ENCODE results near the gene FUBP1.
"Not testable (repeated sequence)": the region's sequence is repeated elsewhere in the genome, so short reads cannot be mapped to it uniquely, and the experiment has no call there.

Gene FUBP1

DNA sequence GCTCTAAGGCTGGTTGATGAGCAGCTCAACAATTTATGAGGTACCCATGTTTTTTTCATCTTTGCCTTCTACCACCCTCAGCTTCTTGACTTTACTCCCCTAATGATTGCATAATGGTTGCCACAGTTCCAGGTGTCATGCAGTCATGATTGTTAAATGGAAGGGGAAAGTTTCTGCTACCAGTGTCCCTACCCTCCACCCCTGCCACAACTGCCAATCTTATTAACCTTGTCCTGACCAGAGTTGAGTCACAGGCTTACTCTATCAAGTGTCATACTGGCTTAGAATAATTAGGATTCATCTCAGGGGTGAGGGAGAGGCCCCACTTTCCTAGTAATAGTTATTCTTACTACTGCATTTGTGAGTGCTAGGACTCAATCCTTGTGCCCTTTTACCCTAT is 7.9 kb upstream of the FUBP1 start:
- no peak for DNase-seq

DNA sequence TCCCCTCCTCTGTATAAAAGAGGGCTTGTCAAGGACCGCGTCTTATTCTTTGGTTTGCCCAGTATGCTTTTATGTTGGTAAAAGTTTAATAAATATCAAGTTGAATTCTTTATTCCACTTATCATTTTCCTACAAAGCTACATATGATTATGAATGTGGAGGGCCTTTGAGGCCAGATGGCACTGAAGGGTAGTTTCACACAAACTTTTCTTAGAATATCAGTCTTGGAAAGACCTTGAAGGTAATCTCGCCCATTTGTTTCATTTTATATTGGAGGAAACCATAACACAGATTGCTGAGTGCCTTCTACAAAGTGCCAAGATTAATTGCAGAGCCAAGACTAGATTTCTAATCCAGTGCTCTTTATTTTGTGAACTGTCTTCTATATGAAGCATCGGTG is 5.8 kb upstream of the FUBP1 start:
- no peak for DNase-seq

DNA sequence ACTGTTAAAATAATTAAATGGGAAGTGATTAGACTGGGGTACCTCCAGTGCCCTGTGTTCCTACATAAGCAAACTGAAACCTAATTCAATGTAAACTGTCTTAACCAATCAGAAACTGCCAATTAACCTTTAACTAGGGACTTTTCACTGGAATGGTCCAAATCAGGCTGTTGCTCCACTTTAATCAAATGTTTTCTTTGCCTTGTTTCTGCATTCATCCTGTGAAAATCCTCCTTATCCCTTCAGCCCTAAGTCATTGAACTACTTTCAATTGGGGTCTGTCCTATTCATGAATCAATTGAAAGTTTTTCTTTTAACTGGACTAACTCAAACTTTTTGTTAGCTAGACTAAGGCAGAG is 5.1 kb upstream of the FUBP1 start:
- DNase-seq: no peak

DNA sequence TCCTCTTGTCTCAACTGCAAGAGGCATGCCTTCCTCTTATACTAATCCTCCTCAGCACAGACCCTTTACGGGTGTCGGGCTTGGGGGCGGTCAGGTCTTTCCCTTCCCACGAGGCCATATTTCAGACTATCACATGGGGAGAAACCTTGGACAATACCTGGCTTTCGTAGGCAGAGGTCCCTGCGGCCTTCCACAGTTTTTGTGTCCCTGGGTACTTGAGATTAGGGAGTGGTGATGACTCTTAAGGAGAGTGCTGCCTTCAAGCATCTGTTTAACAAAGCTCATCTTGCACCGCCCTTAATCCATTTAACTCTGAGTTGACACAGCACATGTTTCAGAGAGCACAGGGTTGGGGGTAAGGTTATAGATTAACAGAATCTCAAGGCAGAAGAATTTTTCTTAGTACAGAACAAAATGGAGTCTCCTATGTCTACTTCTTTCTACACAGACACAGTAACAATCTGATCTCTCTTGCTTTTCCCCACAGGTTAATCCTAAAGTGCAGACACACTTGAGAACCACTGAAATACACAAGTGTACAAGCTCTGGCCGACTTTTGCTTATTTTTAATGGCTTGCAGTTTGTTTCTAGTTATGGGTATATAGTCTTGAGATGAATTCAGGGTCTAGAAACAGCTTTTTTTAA is 4.6 kb upstream of the FUBP1 start:
- DNase-seq: not testable (repeated sequence)

DNA sequence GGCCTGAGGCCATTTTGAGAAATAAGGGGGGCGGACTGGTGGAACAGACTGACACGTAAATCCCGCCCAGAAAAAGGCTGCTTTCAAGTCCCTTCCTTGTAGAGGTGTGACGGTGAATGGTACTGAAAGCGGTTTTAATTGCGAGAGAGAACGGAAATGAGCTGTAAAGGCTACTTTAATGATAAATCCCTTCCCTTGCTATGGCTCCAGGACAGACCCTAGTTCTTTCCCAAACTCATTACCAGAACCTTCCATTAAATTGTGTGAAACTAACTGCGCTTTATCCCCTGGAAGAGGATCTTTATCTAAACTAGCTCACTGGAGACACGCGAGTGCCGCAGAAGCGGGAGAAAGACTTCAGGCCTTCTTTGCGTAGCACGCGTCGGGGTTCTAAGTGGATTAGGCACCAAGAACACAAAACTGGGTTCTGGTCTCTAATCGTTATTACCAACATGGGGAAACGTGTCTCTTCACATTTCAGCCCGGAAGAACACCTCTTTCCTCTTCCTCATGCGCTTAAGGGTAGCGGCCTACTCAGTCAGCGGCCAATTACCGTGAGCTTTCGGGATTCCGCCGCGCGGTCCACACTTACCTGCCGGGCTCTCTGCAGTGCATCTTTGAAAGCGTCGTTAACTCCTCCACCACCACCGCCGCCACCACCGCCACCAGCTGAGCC is 441 bp downstream of the FUBP1 start:
- peak; percentile 62 for DNase-seq

DNA sequence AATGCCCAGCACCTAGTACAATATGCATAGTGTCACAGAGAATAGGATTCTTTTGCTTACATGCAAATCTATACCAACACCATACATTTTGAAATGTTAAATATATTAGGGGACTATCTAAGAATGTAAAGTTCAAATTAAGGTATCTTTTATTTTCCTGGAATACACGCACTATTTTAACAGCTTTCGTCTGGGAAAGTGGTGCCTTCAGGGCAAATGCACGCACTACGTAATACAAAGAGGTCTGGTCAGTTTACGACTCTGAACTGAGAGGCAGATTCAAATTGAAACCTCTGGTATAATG is 931 bp downstream of the FUBP1 start:
- DNase-seq: no peak

DNA sequence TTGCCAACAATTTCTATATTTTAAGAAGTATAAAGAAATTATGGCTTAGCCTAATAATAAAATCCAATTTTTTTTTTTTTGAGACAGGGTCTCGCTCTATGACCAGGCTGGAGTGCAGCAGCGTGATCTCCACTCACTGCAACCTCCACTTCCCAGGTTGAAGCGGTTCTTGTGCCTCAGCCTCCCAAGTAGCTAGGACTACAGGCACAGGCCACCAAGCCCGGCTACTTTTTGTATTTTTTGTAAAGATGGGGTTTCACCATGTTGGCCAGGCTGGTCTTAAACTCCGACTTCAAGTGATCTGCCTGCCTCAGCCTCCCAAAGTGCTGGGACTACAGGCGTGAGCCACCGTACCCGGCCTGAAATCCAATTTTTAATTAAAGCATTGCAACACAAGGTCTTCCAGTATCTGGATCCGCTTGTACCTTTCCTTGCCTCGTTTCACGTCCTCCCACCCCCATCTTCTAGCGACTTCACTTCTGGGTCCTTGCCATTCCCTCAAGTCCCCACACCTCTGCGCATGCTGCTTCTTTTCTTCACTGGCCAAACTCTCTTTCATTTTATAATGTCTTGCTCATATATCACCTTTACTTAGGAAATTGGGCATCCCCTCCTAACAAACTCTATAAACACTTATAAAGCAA is 2.3 kb downstream of the FUBP1 start:
- DNase-seq: no peak

DNA sequence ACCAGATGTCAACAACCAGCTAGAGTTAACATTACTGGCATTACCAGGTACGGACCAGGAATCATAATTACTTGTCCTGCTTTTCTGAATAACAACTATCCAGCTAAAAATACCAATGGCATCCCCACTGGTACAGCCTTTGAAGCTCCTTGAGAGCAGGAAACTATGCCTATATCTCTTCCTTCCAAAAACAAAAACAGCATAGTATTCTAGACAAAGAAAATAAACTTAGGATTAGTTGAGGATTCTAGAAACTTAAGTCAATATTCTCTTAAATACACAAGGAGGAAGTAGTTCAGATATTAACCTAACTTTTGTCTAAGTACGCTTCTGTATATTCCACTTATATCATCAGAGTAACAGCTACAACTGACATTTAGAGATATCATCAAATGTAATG is 3.0 kb downstream of the FUBP1 start:
- no peak for DNase-seq

DNA sequence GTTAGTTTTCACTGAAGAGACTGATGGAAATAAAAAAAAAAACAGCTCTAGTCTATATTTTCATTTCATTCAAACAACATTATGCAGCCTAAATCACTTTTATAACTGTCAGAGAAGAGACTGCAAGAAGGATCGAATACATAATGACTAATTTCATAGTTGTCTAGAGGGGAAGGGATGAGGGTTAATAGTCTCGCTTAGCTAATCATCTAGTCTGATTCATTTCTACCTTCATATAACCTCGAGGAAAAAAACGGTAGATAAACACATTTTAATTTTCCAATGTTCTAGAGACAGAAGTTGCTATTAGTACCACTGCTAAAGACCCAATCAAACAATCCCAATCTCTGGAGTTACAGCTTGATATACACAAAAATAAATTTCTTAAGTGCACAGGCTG is 3.5 kb downstream of the FUBP1 start:
- DNase-seq: no peak

DNA sequence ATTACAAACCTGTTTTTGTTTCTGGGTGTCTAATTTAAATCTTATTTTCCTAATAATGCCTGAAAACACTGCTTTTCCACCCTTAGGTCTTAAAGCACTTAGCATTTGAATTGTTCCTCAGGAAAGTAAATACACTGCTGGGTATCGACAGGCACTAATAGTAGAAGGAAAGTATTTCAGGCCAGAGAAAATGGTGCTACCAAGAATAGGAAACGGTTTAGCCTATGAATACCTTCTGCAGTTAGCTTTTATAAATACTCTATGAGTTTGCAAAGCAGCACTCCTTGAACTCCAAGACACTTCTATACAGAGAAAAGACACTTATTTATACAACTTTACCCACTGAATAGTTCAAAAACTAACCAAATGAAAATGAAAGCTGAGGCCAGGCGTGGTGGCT is 6.8 kb downstream of the FUBP1 start:
- DNase-seq: no peak

DNA sequence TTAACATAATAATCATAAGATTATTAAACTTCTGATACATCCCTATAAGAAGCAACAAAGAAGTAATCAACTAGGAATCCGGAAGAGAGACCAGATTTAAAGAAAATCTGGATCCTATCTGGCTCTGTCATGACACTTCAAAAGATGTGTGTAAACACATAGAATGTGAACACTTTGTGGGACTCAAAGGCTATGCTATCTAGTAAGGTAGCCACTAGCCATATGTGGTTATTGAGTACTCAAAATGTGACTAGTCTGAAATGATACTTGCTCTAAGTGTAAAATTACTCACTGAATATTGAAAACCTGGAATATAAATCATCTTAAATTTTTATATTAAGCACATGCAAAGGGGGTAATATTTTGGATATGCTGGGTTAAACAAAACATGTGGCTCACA is 8.7 kb downstream of the FUBP1 start:
- DNase-seq: no peak

DNA sequence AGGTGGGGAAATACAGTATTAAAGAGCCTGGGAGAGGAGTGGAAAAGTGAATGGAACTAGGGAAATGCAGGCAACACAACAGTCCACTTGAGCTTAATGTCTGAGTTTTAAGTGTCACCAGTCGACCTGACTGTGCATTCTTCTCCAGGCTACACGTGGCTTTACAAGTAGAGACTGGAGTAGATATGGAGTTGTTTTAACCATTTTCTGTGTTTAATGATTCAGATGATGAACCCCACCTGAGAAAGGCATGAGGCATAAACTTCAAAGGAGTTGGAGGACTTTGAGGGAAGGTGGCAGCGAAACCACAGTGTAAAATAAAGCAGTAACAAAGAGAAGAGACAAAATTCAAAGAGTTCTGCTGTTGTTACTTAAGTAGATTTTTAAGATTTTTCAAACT is 12.6 kb downstream of the FUBP1 start:
- DNase-seq: no peak

DNA sequence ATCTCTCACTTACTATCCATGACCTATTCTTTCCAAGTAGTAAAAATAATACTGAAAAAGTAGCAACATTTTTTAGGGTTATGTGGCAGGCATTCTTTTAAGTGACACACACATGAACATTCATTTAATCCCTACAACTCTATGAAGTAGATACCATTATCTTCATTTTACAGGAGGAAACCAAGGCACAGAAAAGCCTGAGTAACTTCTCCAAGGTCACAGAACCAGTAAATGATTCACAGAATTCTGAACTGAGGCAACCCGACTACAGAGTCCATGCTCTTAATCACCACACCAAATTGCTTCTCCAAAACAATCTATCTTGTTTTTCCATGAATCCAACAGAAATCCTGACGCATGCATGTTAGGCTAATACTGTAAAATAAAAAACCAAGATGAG is 17.5 kb downstream of the FUBP1 start:
- no peak for DNase-seq

DNA sequence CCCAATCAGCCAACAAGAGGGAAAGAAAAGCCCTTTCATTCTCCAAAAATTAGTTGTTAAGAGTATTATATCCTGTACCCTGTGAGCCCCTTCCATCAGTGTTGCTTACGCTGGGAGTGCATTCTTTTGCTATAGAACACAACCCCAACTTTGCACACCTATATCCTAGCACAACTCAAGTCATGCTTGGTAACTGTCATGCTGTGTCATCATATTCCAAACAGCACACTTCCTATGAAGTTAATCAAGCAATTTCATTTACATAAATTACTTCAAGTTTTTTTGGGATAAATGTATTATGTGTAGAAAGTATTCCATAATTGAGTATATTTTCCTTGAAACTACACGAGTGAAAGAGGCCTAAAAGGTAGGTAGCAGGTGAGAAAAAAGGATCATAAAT is 20.0 kb downstream of the FUBP1 start:
- DNase-seq: no peak

DNA sequence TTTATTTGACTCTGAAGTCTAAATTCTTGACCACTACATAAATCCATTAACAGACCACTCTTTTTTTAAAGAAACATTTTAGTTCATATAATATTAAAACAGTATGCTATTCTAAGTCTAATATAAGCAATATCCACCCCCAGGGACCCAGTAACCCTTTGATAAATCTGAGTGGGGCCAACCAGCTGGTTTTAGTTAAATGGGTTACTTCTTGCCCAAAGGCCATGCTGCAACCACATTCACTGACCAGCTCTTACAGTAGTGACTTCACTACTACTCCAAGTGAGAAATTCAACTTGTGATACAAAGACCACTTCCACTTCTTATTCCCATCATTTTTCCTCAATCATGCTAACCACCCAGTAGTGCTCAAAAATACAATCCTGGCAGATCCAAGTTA is 20.5 kb downstream of the FUBP1 start:
- no peak for DNase-seq

DNA sequence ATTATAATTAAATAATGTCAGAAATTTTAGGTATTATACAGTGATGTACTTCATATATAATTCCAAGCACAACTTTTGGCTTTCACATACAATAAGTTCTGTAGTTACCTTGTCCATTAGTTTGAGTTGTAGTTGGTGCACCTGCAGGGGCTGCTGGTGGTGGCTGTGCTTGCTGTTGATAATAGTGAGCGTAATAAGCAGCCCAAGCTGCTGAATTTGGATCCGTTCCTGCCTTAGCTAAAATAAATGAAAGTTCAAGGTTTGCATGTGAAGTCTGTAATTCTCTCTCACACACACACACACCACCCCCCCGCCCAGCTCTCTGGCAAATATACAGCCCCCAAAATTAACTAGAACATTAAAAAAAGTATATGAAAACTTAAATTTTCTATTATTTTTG is 22.4 kb downstream of the FUBP1 start:
- DNase-seq: no peak

DNA sequence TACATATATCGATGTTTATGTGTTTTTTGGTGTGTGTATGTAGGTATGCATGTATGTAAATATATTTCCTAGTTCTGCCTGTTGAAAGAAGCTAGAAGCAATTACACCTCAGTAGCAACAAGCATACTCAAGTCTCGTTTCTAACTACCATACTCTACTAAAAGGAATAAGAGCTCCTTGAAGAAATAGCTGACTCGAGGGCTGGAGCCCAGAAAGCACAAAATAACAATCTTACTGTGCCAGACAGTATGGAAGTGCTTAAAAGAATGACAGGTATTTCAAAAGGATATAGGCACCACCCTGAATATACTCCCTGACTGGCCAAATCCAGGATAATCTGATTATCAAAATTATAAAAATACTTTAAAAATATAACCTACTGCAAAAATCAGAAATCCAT is 23.2 kb downstream of the FUBP1 start:
- no peak for DNase-seq

DNA sequence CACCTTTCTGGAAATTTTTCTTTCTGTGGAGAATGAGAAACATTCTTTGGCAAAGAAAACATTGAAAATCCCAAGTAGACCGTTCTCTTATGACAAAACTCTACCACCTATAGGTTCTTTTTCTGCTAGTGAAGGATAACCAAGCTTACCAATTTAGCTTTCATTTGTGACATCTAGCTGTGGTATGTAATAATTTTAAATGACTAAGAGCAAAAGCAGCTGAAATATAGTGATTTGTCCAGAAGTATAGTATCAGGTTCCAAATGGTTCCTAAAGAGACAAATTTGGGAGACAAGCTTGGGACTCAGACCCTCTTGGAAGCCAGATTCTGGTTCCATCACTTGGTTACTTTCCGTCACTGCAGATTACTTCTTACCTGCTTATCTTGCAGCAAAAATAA is 24.4 kb downstream of the FUBP1 start:
- DNase-seq: no peak

DNA sequence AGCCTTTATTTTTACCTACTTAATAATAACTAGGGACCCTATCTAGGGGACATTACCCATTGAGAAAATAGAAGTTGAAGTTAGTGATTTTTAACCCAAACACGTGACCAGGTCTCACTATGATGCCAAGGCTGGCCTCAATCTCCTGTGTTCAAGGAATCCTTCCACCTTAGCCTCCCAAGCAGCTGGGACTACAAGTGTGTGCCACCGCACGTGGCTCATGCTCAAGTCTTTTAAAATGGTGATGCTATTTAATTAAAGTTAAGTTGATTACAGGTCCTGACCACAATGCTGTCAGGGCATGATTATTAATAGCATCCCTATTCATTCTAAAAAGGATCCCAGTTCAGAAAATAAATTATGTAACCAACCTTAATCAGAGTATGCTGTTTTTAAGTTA is 25.0 kb downstream of the FUBP1 start:
- no peak for DNase-seq

DNA sequence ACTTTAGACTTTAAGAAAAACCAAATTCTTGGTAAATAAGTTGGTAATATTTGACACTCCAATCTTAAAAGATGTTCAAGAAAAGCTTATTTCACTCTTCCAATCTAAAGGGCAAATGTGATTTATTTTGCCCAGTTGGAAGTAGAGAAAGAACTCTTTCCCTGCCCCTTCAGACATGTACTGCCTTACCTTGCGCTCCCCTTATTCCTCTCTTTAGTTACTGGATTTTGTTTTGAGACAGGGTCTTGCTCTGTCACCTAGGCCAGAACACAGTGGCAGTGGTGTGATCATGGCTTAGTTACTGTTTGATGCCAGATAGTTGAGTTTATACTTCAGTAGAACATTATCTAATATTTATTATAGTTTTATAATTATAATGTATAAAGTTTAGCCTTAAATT is 27.5 kb downstream of the FUBP1 start:
- DNase-seq: no peak

DNA sequence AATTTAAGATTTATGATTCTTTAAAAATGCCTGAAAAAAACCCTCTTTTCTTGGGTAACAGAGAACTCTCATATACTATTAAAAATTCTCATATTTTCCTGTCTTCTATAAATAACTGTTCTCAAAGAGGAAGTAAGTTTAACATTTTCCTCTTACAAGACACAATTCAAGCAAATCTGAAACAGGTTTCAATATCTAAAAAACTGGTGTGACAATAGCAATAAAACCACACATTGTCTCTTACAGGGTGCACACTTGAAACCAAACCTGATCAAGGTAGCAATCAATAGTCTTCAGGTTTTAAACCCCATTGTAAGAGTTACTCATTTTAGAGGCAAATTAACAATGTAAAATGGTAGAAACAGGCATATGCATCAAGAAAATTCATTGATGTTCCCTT is 28.0 kb downstream of the FUBP1 start:
- no peak for DNase-seq

DNA sequence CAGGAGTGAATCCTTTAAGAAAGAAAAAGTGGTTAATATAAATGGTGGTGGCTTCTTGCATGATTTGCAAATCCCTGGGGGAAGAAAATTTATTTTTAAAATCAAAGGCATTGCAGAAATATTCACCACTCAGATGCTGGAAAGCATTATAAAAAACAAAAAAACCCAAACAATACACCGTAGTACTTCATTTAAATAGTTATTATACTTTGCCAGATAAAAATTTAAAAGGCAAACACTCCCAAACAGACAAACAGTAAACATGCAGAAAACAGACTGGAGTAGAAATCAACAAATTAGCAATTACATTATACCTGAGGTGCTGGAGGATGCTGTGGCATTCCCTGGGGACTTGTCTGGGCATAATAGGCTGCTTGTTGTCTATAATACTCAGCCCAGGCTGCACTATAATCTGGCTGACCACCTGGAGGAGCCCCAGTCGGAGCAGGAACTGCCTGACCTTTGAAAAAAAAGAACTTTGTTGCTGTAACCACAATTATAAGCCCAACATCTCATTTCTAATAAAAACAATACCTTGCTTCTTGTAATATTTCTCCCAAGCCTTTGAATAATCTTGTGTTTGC is 29.9 kb downstream of the FUBP1 start:
- no peak for DNase-seq

DNA sequence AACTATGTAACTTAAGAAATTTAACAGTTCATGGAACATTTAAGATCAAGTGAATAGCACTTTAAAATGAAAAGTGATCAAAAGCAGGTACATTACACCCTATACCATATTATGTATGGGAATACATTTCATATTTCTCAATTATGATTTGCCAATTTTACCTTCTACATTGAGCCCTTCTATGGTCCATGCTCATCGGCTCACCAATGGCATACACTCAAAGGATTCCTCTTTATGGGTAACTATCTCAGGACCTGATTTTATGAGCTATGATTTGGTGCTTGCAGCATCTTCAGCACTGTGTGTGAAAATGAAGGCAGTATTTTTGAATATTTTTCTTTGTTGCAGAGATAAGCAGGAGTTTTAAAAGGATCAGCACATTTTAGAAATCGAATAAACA is 33.5 kb downstream of the FUBP1 start:
- no peak for DNase-seq

DNA sequence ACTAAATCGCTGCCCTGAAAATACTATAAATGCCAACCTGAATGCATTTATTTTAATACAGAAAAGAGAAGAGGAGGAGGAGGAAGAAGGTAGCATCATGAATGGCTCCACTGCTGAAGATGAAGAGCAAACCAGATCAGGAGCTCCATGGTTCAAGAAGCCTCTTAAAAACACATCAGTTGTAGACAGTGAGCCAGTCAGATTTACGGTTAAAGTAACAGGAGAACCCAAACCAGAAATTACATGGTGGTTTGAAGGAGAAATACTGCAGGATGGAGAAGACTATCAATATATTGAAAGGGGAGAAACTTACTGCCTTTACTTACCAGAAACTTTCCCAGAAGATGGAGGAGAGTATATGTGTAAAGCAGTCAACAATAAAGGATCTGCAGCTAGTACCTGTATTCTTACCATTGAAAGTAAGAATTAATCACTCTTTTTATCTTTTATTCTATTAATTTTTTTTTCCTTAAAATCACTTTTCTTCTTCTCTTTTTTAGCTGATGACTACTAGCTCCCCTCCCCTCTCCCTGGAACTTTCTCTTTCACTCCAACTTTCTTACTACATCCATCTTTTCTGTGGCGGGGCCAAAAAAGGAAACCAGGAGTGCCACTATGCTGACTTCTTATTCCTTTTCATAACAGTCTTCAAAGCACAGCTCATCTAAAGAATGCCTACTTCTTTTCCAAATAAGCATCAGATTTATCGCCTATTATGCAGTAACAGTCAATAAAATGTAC is 36.3 kb downstream of the FUBP1 start:
- no peak for DNase-seq
